Right renal pelvis (tissue), 4 donors: Measurements from ENCODE around the gene BRD1. TPM values are rescaled to one million over a fixed set of nuclear protein-coding genes. Genes with fewer than 3 reads are reported as not detected.

Experiments used
- DNase-seq, 4 donors: peaks; one replicate each; pipeline ENCODE4 v3.0.0-alpha.2; 2013; ENCODE audit warnings: low read depth in 4 of 4, low spot score in 3 of 4, missing footprints in 1 of 4
- polyA plus RNA-seq, 4 donors: library from polyadenylated mRNA; unstranded; fragments of 120-200 nt; gene quantifications; one replicate each; pipeline ENCODE4 v1.2.1, GENCODE V29; 2013; ENCODE audit not compliant: insufficient read length in 4 of 4

The BRD1 gene
- polyA plus RNA-seq, 4 donors, result 33.4 to 37.9 (median 35.1) TPM

- peak; percentile 27 to 60 (median 37) for DNase-seq
Observed at GRCh38 chr22:49735411-49735900, 92.2 kb downstream of the BRD1 start.

- DNase-seq, result no peak
Observed at GRCh38 chr22:49734882-49735281, 92.8 kb downstream of the BRD1 start.

GRCh38 chr22:49734390-49734789, 93.3 kb downstream of the BRD1 start:
- DNase-seq, result no peak

DNA sequence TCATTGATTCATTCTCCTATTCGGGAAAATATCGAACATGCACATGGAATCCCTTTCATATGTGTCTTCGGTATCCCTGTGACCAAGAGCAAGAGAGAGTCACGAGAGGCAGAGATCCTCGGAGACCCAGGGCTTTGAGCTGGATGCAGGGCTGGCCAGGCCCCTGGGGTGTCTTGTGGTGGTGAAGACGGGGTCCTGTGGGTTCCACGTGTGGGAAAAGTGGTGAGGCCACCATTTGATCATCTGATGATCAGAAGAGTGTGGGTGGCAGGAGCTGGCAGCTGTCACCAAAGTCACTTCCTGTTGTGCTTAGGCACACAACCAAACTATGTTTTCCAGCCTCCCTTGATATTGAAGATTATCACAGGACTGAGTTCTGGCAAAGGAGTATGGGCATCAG, 94.0 kb downstream of the BRD1 start:
- DNase-seq, result no peak

GRCh38 chr22:49730656-49731055, 97.0 kb downstream of the BRD1 start:
- DNase-seq, result no peak

- no peak for DNase-seq
Observed at GRCh38 chr22:49728570-49729271, 99.0 kb downstream of the BRD1 start.

- no peak for DNase-seq
Observed at GRCh38 chr22:49727881-49728569, 99.6 kb downstream of the BRD1 start.

DNA sequence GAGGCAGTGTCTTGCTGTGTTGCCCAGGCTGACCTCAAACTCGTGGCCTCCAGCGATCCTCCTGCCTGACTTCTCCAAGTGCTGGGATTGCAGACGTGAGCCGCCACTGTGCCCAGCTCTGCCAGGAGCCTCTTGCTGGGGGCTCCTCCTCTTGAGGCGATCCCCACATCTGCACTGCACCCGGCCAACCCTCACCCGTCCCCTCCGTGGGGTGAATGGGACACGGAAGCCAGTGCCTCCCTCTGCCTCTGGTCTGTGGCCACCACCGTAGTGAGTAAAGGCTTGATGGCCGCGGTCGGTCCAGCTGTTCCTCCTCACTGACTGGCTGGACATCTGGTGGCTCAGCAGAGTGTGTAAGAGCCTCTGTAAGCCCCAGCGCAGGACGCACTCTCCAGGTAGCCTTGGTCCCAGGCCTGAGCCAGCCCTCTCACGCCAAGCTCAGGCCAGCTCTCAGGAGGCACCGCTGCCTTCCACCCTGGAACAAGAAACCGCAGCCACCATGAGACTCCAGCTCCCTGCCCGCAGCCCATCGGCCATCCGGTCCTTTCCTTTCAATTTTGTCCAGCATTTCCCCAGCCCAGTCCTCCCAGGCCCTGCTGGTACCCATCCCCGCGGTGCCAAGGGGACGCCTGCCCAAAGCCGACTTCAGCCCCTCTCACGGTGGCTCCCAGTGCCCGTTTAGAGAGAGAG, 100.3 kb downstream of the BRD1 start:
- DNase-seq, result no peak

DNA sequence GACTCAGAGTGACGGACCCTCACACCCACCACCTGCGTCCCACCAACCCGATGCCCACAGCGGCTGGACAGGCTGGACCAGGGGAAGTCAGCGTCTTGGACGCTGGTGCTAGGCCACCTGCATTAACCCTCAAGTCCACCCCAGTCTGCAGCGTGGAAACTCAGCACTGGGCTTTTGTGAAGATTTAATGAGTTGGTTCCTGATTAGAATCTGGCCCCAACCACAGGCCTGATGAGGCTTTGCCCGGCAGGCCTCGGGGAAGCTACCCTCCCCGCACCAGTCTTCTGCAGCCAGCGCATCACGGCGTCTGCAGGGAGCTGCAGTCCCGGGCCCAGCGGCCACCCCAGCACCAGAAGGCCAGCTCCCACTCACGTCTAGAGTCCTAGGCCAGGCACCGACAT, 101.0 kb downstream of the BRD1 start:
- no peak for DNase-seq

DNA sequence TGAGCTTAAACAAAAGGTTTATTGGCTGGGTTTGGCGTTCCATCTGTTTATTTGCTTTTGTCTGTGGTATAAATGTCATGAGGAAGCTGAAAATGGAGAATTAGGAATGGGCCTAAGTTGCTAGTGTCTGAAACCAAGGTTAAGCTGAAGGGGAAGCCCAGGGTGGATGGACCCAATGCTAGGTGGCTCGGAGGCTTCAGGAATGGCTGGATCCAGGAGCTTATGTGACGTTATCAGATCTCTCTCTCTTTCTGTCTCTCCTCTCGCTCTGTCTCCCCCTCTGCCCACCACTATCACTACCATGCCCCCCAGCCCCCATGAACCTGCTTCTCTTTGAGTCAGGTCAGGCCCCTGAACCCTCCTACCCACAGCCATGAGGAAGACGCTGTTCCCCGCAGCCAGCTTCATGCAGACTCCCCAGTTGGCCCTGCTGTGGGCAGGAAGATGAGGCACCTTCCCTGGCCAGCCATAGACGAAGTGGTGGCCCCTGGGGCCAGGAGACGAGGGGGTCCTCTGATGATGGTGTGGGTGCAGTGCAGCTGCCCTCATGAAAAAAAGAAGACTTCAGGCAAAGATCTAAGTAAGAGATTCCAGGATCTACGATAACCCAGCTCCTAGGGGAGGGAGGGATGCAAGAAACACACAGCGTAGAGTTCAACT, 101.5 kb downstream of the BRD1 start:
- DNase-seq, result no peak

DNA sequence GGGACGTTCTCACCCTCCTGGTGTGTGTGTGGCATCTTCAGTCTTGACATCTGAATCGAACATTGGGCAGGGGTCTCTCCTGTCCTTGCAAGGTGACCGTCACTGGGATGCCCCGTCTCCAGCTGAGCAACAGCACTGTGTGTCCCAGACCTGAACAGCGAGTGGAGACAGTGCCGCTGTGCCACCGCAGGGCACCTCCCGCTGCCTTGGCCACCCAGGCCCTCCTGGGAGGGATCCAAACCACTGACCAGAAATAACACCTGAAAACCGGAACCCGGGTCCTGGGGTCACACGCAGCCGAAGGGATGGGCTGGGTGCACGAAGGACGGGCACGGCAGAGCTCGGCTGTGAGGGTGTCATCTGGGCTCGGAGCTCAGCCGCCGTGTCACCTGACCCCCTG, 102.2 kb downstream of the BRD1 start:
- DNase-seq, result no peak

DNA sequence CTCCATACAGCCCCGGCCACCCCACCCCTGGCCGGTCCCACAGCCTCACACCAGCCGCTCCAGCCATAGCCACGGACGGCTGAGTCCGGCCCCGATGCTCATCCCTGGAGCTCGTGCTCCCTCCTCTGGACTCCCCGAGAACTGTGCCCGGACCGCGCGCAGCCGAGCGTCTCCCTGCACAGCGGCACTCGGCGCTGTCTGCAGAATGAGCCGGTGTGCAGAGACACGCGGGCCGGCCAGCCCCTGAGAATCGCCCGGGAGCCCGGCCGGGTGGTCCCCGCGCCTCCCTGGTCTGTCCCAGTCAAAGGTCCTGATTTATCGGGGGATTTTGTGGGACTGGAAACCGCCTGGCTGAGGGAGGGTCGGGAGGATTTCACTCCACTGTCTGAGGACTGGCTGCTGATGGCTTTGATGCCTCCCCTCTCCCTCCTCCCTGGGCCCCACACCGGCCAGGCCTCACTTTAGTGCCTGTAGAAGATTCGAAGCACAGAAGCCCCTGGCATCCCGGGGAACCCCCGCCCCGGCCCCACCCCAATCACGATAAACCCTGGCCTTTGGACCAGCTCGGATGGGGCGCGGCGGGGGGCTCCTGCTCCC, 102.7 kb downstream of the BRD1 start:
- DNase-seq, result peak; percentile 27 to 44 (median 34)

GRCh38 chr22:49724030-49724892, 103.4 kb downstream of the BRD1 start:
- DNase-seq, result no peak

DNA sequence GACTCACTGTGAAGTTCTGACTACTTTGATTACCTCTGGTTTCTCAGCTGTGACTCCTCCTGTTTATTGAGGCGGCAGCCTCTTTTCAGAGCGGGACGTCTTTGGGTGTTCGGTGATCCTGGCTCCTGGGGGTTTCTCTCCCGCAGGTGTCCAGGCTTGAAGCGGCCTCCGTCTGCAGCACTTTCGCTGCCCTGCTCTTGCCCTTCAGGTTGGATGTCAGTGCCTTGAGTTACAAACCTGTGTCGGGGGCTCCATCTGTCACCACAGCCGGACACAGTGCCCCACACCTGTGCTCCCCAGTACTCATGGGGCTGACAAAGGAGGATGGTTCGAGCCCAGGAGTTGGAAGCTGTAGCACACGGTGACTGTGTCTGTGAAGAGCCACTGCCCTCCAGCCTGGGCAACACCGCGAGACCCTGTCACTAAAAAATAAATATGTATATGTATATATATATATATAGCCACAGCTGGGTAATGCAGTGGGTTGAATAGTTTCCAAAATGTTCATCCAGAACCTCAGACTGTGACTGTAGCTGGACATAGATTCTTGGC, 104.1 kb downstream of the BRD1 start:
- DNase-seq, result no peak

Other genes with a start within 250 kb of the BRD1 start
- 10 to 100 TPM; 16.6 to 18.2 (median 17.5) TPM for gene ZBED4, start 26.0 kb upstream of the BRD1 start, polyA plus RNA-seq
- gene ALG12, start 90.6 kb upstream of the BRD1 start, polyA plus RNA-seq, result 10 to 100 TPM; 28.1 to 44.4 (median 30.4) TPM
- gene CRELD2, start 90.8 kb upstream of the BRD1 start, polyA plus RNA-seq, result 10 to 100 TPM; 25.5 to 33.2 (median 27.0) TPM
- gene PIM3, start 132.9 kb upstream of the BRD1 start, polyA plus RNA-seq, result 10 to 100 TPM; 16.9 to 30.4 (median 17.6) TPM
- gene IL17REL, start 184.9 kb upstream of the BRD1 start, polyA plus RNA-seq, result under 1 TPM in 1 of 4 donors, not detected in 3; 0.03 TPM
- gene TTLL8, start 230.4 kb upstream of the BRD1 start, polyA plus RNA-seq, result under 1 TPM in 1 of 4 donors, not detected in 3; 0.06 TPM